KMS-11 (cell line): Measurements from ENCODE around the gene GID4.

Experiments
- H2AFZ ChIP-seq: fragments of 200-600 bp; sonication (generic); 2 replicates; pipeline ENCODE4 v1.6.1; 2016; ENCODE audit warnings: antibody characterized with exemption, mixed run types, low read depth
- H3K27ac ChIP-seq: fragments of 200-600 bp; sonication (generic); 2 replicates; pipeline ENCODE4 v1.6.1; 2016; ENCODE audit warnings: mild to moderate bottlenecking, mixed run types
- H3K27me3 ChIP-seq: fragments of 200-600 bp; sonication (generic); 2 replicates; pipeline ENCODE4 v1.6.1; 2017; ENCODE audit warnings: mild to moderate bottlenecking, low read depth, mixed run types, moderate library complexity; ENCODE audit not compliant: insufficient read depth
- H3K36me3 ChIP-seq: fragments of 200-600 bp; sonication (generic); 2 replicates; pipeline ENCODE4 v1.6.1; 2017; ENCODE audit warnings: mild to moderate bottlenecking, mixed run types; ENCODE audit not compliant: insufficient read depth
- H3K4me1 ChIP-seq: fragments of 200-600 bp; sonication (generic); 2 replicates; pipeline ENCODE4 v1.6.1; 2016; ENCODE audit warnings: mild to moderate bottlenecking, low read depth, mixed run types; ENCODE audit not compliant: poor library complexity, severe bottlenecking
- H3K4me2 ChIP-seq: fragments of 200-600 bp; sonication (generic); 2 replicates; pipeline ENCODE4 v1.7.0; 2016; ENCODE audit warnings: mild to moderate bottlenecking, mixed run types
- H3K4me3 ChIP-seq: fragments of 200-600 bp; sonication (generic); IDR thresholded peaks from 2 replicates; pipeline ENCODE4 v1.6.1; 2017; ENCODE audit warnings: low read depth, low read length, mixed read lengths; ENCODE audit not compliant: insufficient read depth
- H3K79me2 ChIP-seq: fragments of 200-600 bp; sonication (generic); 2 replicates; pipeline ENCODE4 v1.6.1; 2016; ENCODE audit warnings: low read depth, mixed run types; ENCODE audit not compliant: insufficient read depth
- H3K9ac ChIP-seq: fragments of 200-600 bp; sonication (generic); 2 replicates; pipeline ENCODE4 v1.6.1; 2016; ENCODE audit warnings: mild to moderate bottlenecking, mixed run types
- H4K20me1 ChIP-seq: fragments of 200-600 bp; sonication (generic); 2 replicates; pipeline ENCODE4 v1.6.1; 2016; ENCODE audit warnings: mild to moderate bottlenecking, mixed run types; ENCODE audit not compliant: insufficient read depth
- TF ChIP-seq, protein P1 (sequence below): fragments of 200-600 bp; sonication (generic); conservative IDR thresholded peaks from 2 replicates; pipeline ENCODE4 v1.6.1; 2017; ENCODE audit warnings: low read depth, mild to moderate bottlenecking, antibody characterized with exemption, low read length, moderate library complexity, mixed read lengths

Gene GID4

DNA sequence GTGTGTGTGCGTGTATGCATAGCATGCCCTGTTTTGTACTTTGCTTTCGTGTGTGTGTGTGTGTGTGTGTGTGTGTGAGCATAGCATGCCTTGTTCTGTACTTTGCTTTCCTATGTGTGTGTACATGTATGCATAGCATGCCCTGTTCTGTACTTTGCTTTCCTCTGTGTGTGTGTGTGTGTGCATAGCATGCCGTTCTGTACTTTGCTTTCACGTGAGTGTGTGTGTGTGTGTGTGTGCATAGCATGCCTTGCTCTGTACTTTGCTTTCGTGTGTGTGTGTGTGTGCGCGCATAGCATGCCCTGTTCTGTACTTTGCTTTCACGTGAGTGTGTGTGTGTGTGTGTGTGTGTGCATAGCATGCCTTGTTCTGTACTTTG is 39.2 kb upstream of the GID4 start:
- no peak overlapping the region for H2AFZ ChIP-seq
- H3K4me1 ChIP-seq, result no peaks in the 10 kb centered on the region
- no peaks in the 10 kb centered on the region for H3K27me3 ChIP-seq
- H4K20me1 ChIP-seq, result no peaks in the 10 kb centered on the region
- H3K9ac ChIP-seq, result no peak overlapping the region
- H3K4me3 ChIP-seq, result no peak overlapping the region
- H3K27ac ChIP-seq, result no peak overlapping the region
- TF ChIP-seq, protein P1, sequence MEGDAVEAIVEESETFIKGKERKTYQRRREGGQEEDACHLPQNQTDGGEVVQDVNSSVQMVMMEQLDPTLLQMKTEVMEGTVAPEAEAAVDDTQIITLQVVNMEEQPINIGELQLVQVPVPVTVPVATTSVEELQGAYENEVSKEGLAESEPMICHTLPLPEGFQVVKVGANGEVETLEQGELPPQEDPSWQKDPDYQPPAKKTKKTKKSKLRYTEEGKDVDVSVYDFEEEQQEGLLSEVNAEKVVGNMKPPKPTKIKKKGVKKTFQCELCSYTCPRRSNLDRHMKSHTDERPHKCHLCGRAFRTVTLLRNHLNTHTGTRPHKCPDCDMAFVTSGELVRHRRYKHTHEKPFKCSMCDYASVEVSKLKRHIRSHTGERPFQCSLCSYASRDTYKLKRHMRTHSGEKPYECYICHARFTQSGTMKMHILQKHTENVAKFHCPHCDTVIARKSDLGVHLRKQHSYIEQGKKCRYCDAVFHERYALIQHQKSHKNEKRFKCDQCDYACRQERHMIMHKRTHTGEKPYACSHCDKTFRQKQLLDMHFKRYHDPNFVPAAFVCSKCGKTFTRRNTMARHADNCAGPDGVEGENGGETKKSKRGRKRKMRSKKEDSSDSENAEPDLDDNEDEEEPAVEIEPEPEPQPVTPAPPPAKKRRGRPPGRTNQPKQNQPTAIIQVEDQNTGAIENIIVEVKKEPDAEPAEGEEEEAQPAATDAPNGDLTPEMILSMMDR, result no peak
- H3K36me3 ChIP-seq, result no peaks in the 10 kb centered on the region
- H3K4me2 ChIP-seq, result no peak overlapping the region
- no peaks in the 10 kb centered on the region for H3K79me2 ChIP-seq

DNA sequence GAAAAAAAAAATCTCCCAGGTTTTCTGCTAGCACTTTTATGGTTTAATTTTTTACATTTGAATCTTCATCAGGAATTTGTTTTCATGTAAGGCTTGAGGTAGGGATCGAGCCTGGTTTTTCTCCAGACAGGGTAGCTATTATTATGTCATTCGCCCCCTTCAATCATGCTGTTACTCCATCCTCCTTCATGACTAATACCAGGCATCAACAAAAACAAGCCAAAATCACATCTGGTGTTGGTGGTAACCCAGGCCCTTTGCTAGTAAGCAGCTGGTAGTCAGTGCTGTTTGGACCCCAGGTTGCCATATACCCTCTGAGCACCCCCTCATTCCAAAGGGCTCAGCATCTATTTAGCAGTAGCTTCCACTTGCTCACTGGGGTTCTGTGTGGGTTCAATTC is 37.0 kb upstream of the GID4 start:
- no peaks in the 10 kb centered on the region for H3K4me1 ChIP-seq
- H4K20me1 ChIP-seq, result no peaks in the 10 kb centered on the region
- H3K4me3 ChIP-seq, result no peak overlapping the region
- H3K27me3 ChIP-seq, result no peaks in the 10 kb centered on the region
- no peak overlapping the region for H3K9ac ChIP-seq
- no peak overlapping the region for H3K4me2 ChIP-seq
- H3K27ac ChIP-seq, result no peak overlapping the region
- H3K36me3 ChIP-seq, result no peaks in the 10 kb centered on the region
- no peak overlapping the region for H2AFZ ChIP-seq
- no peaks in the 10 kb centered on the region for H3K79me2 ChIP-seq
- TF ChIP-seq, protein P1, result no peak

DNA sequence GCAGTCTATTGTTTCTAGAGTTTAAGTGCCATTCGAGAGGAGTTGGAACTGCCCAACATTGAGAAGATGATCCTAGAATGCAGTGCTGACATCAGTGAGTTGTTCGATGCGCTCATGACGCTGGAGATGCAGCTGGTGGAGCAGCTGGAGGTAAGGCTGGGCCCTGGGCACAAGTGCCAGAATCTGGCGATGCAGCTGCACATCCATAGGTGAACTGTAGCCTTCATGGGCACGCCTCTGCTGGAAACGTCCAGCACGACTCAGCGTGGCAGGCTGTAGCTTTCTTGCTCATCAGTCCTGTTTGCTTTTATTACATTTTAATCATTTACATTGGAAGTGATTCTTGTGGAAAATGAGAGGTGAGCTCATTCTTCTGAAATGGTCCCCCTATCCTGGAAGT is 34.9 kb upstream of the GID4 start:
- no peak overlapping the region for H3K27ac ChIP-seq

DNA sequence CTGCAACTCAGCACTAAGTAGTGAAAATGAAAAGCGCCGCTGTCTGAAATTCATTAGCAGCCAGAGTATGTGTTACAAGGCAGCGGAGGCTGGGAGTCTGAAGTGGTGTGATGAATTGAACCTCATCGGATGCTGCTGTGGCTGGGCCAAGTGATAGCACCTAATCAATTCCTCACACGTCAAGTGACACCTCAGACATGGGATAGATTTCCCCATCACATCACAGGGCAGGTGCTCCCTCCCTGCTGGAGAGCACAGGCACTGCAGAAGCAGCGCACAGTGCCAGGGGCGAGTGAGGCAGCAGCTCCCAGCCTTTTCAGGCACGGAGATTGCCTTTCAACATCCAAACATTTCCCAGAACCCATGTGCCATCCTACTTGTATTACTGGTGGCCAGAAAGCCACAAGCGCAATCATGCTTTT is 34.3 kb upstream of the GID4 start:
- Histone ChIP-seq H3K4me1 (no peaks in the 10 kb centered on the region), H2AFZ (no peak overlapping the region), H3K4me3 (no peak overlapping the region), H3K36me3 (no peaks in the 10 kb centered on the region), H3K27me3 (no peaks in the 10 kb centered on the region), H3K4me2 (no peak overlapping the region), H4K20me1 (no peaks in the 10 kb centered on the region), H3K27ac (no peak overlapping the region), H3K79me2 (no peaks in the 10 kb centered on the region), H3K9ac (no peak overlapping the region)
- TF ChIP-seq, protein P1, result no peak

More for the DNA sequence above, 34.9 kb upstream of the GID4 start:
- TF ChIP-seq, protein P1, result no peak
- no peaks in the 10 kb centered on the region for H3K79me2 ChIP-seq
- H3K9ac ChIP-seq, result no peak overlapping the region
- H3K4me3 ChIP-seq, result no peak overlapping the region
- no peaks in the 10 kb centered on the region for H4K20me1 ChIP-seq
- no peak overlapping the region for H3K4me2 ChIP-seq
- H2AFZ ChIP-seq, result no peak overlapping the region
- H3K27me3 ChIP-seq, result no peaks in the 10 kb centered on the region
- no peaks in the 10 kb centered on the region for H3K36me3 ChIP-seq
- no peaks in the 10 kb centered on the region for H3K4me1 ChIP-seq
